Medulla oblongata (tissue), 1 donor: Measurements from ENCODE around the gene ZNF185.
"Not testable (repeated sequence)": the region's sequence is repeated elsewhere in the genome, so short reads cannot be mapped to it uniquely, and the experiment has no call there.

Experiments
- DNase-seq: peaks from one replicate; pipeline ENCODE4 v3.0.0-alpha.2; 2015; ENCODE audit errors: extremely low spot score

The ZNF185 gene

DNA sequence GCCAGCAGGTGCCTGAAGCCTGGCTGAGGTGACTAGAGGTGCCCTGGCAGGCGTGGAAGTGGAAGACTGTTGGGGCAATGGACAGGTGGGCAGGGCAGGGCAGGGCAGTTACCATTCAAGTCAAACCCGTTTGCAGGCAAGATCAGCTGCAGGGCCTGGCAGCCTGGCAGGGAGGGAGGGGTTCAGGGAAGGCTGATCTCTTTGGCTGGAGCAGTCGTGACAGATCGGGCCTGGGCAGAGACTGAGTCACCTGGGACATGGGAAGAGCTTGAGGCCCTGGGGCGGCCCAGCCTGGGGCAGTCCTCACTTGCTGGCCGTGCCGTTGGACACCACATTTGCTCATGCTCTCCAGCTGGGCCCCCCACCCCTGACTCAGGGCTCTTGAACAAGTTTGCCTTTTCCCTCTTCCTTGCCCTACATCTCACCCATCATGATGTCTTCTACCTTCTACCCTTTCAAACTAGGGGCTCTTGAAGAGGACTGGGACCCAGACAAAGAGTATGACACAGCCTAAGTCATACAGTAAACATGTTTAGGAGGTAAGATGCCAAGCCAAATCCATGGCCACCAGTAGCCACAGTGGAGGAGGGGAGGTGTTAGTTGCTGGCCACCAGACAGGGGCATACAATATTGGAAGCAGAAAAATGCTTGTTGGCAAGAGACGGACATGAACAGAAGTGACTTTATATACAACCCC, 2.0 kb upstream of the ZNF185 start:
- DNase-seq: no peak

DNA sequence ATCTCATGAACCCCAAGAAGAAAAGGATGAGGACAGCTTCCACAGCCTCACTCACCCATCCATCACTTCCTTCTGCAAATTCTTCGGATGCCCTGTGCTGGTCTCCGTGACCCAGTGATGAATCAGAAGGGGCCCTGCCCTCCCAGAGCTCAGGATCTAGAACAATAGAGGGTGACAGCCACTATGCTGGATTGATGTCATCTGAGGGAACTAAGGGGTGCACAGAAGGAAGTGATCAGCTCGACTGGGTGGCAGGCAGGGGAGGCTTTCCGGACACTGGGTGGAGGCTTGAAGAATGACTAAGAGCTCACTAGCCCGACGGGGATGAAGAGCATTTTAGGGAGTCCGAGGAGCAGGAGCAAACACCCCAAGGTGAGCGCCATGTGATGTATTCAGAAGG, 1.4 kb upstream of the ZNF185 start:
- no peak for DNase-seq

DNA sequence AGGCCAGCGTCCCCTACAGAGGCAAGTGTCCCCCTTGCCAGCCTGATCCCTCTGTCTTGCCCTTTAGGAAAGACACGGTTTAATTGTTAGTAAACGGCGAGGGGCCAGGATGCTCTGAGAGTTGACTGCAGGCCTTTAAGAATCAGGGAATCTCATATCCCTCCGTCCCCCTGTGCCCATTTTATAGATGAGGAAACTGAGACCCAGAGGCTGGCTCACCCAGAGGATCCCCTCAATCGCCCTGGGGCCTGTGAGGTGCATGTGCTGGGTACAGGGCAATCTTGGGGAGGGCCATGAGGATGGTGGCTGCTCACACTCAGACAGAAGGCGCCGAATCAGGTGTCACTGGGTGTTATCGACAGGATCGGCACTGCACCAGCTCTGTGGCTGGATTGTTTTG, 575 bp downstream of the ZNF185 start:
- no peak for DNase-seq

DNA sequence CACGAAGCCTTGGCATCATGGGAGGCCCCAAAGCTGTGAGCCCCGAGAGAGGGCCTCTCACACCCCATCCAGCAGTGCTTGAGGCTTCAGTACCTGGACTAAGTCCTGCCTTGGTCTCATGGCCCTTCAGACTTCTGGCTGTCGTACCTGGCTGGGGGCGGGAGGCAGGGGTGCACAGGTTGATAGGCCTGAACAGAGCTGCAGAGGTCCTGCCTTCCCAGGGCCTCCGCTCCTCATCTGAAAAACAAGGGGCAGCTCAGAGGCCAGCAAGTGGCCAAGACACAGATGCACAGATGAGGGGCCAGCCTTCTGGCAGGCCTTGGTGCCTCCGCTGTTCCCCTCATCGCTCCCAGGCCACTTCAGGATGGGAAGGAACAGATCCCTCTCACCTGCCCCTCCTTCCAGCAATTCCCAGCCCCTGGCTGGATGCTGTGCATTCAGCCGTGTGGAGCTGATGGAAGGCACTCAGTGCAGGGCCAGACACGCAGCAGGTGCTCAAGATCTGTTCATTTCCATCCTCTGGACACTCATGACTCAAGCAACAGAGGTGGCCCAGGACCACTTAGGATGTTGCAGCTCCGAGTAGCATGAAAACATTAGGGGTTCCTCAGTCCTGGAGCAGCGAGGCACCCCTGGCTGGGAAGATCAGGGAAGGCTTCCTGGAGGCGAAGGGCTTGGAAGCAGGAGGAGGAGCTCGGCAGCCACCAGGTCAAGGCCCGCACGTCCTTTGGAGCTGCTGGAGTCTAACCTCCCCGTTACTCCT, 1.4 kb downstream of the ZNF185 start:
- DNase-seq: no peak

GRCh38 chrX:152899874-152900719, 2.2 kb downstream of the ZNF185 start:
- no peak for DNase-seq

DNA sequence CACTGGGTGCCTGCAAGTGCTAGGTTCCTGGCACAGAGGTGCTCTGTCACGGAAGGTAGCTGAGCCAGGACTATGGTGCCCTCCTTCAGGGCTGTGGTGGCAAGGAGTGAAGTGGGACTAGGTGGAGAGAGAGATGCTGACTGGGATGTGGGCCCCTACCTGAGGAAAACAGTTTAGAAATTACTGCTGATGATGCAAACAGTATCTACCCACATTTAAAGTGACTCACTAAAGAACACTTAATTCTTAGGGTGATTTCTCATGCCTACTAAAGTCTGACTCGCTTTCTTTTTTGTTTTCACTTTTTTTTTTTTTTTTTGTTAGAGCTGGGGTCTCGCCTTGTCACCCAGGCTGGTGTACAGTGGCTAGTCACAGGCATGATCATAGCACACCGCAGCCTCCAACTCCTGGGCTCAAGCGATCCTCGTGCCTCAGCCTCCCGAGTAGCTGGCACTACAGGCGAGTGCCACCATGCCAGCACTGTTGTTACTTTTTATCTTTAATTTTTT, 3.1 kb downstream of the ZNF185 start:
- DNase-seq: no peak

GRCh38 chrX:152901816-152902501, 4.1 kb downstream of the ZNF185 start:
- DNase-seq: no peak

- DNase-seq: no peak
Observed at GRCh38 chrX:152902502-152902820, 4.6 kb downstream of the ZNF185 start.

DNA sequence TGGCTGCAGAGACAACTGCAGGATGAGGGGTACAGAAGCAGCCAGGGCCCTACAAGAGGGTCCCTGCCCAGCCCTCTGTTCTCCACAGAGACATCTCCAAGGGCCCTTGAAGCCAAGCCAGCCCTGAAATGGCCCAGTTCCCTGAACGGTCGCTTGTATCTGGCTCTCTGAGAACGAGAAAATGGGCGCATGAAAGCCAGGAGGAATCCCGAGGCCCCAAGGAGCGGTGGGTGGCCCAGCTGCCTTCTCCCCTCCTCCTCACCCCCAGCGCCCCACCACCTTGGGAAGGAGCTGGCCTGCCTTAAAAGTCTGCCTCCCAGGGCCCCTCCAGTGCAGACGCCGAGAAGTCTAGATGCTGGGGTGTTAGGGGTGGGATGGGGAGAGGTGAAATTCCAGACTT, 5.7 kb downstream of the ZNF185 start:
- no peak for DNase-seq

DNA sequence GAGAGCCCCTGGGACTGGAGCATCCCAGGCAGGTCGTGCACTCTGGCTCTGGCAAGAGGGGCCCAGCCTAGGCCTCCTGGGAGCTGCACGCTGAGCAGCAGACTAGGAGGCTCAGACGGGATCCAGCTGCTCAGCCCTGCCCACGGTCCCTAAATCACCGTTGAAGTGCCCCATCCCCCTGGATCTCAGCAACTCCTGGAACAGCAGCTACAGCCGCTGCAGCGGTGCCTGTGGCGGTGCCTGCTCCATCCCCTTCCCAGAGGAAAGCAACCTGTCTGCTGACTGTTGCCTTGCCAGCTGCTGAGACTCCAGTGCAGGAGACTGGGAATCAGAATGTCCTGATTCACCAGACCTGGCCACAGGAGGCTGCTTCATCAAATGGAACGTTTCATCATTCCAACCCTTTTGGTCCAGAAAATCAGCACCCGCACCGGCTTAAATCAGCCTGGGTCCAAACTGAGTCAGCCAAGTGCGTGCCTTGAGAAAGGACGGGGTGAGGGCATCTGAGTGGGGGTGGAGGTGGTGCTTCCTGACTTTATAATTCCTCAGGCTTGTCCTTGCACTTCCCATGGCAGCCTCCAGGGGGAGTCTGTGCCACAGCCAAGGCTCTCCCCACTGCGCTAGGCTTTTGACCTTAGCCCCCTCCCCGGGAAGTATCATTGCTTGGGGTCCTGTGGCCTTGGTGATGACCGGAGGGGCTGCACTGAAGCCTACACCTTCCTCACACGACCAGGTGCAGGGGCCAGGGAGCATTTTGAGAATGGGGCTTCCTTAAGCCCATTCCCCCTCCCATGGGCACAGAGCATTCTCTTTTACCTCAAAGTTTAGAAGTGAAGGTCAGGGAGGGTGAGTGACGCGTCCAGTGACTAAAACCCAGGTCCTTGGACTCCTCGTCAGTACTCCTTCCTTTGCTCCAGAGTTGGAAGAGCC, 6.5 kb downstream of the ZNF185 start:
- peak; percentile 47 for DNase-seq

GRCh38 chrX:152905081-152905420, 7.2 kb downstream of the ZNF185 start:
- no peak for DNase-seq

GRCh38 chrX:152907084-152907651, 9.3 kb downstream of the ZNF185 start:
- DNase-seq: no peak

- DNase-seq: no peak
Observed at GRCh38 chrX:152908486-152908885, 10.6 kb downstream of the ZNF185 start.

DNA sequence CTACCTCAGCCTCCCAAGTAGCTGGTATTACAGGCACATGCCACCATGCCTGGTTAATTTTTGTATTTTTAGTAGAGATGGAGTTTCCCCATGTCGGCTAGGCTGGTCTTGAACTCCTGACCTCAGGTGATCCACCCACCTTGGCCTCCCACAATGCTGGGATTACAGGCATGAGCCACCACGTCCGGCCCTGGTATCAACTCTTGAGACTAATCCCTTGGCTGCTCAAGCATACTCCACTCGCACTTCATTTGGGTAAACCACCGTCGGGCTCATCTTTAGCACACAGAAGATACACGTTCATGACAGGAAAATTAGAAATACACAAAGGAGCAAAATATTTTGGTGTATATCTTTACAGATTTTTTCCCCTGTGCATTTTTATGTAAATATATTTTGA, 12.2 kb downstream of the ZNF185 start:
- DNase-seq: not testable (repeated sequence)

DNA sequence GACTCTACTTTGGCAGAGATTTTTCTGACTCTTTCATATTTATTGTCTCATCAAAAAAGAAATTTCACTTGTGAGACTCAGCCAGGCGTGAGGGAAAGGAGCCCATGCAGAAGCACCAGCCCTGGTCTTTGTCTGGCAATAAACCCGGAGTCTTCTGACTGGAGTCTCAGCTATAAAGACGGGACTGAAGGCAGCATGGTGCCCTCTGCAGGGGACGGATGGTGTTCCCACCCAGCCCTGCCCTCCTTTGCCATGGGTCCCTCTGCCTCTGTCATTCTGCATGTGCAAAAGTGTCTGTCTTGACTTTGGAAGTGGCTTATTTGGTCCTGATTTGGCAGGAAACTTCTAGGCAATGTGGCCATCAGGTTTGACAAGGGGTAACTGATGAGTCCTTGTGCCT, 14.2 kb downstream of the ZNF185 start:
- DNase-seq: no peak

GRCh38 chrX:152912641-152913040, 14.8 kb downstream of the ZNF185 start:
- no peak for DNase-seq

DNA sequence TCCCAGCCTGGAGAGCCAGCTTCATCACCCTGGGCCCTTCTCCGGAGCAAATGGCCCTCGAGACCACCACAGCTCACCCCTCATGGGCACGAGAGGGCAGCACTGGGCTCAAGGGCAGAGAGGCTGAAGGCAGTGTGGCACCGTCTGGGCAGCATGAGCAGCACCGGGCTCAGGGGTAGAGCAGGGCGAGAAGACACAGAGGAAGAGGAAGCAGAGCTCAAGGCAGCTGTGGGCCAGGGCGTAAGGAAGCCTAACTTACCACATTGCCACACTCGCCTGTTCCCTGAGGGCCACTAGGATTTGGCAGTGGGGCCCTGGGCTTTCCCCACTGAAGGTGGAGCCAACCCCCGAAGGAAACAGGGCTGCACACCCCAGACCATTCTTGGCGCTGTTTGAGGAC, 15.5 kb downstream of the ZNF185 start:
- DNase-seq: no peak

DNA sequence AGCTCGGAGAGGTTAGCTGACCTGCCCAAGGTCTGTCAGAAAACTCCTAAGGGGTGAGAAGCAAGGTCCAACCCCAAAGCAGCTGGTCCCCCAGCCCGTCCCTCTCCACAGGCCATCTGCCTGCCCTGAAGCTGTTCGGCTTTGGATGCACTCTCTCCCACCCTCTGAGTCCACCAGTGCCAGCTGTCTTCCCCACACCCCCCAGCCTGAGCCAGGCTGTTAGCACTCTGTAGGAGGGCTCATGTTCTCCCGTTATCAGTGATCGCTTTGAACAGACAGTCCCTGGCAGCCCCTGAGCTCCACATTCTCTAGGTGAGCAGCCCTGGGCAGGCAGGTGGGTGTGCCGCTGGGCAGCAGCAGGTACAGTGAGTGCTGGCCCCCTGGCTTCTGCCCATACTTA, 16.0 kb downstream of the ZNF185 start:
- DNase-seq: no peak

DNA sequence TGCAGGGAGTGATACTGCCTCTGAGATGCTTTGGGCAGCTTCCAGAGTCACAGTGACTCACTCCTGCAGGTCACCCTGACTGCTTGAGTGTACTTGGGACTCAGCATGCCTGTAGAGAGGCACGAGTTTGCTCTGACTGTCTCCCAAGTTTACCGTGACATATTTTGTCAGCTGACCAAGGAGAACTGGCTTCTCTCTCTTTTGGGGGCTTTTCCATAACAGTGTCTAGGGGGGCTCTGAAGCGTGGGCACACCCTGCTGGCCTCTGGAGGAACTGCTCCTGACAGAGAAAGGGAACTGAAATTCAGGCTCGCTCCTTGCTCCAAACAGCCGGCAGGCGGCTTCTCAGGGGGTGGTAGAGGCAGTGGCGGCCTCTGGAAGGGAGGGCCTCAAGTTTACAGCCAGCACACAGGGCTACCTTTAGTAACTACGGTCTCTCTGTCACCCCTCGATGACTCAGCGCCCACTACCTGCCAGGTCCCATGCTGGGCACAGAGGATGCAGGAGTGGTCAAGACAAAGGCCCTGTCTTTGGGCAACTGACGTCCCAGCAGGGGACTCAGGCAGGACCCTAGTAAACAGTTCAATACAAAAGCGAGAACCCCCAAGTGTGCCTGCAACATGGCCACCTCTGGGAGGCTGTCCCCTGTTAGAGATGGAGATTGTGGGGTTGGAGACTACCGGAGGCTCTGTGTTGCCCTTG, 17.8 kb downstream of the ZNF185 start:
- no peak for DNase-seq
